Activated CD4-positive, alpha-beta T cell treated with anti-CD3 and anti-CD28 coated beads, Interleukin-2, amount 10 ng/mL, durations not matched to agents 24 days and 14 days (primary cell): Measurements from ENCODE around the gene MGRN1. TPM values are rescaled to one million over a fixed set of nuclear protein-coding genes. Genes with fewer than 3 reads are reported as not detected.

Source experiments
- DNase-seq: peaks from one replicate; pipeline ENCODE4 v3.0.0; 2022
- H3K27ac Mint-ChIP-seq: one replicate; pipeline ENCODE4 v1.8.0; 2022; ENCODE audit warnings: mild to moderate bottlenecking, mixed read lengths
- H3K27me3 Mint-ChIP-seq: one replicate; pipeline ENCODE4 v1.8.0; 2022; ENCODE audit warnings: mixed read lengths
- H3K36me3 Mint-ChIP-seq: one replicate; pipeline ENCODE4 v1.8.0; 2022; ENCODE audit warnings: low read depth, mild to moderate bottlenecking, mixed read lengths
- H3K4me1 Mint-ChIP-seq: one replicate; pipeline ENCODE4 v1.8.0; 2021; ENCODE audit warnings: mixed read lengths
- H3K4me3 Mint-ChIP-seq: one replicate; pipeline ENCODE4 v1.8.0; 2022; ENCODE audit warnings: mild to moderate bottlenecking, moderate library complexity, mixed read lengths
- H3K9me3 Mint-ChIP-seq: one replicate; pipeline ENCODE4 v1.8.0; 2021; ENCODE audit warnings: mixed read lengths
- intact Hi-C: fragments of 100-400 bp; cut with micrococcal nuclease; formaldehyde crosslinking; loops from one replicate; pipeline ENCODE4 v1.15.1; 2023
- total RNA-seq: library from RNA; stranded (reverse); gene quantifications from 2 replicates; pipeline ENCODE4 v1.2.3, GENCODE V29; 2022

MGRN1 gene
- total RNA-seq, 1 donor from 2014 or later, result 103 TPM

GRCh38 chr16:4675864-4676786 lies 51.5 kb downstream of the MGRN1 start:
- peak overlapping the region; percentile 99 for H3K27ac Mint-ChIP-seq
- intact Hi-C loops, result loop anchor here (1.0 to 2.0 kb wide), 3 partner anchors 11 to 17 kb away; partner anchors contain the start of gene NUDT16L1
- no peaks in the 10 kb centered on the region for H3K9me3 Mint-ChIP-seq
- peak overlapping the region; percentile 85 for H3K4me3 Mint-ChIP-seq
- H3K36me3 Mint-ChIP-seq, result peaks cover 29% of the 10 kb centered on the region
- H3K4me1 Mint-ChIP-seq, result peaks cover 26% of the 10 kb centered on the region
- no peaks in the 10 kb centered on the region for H3K27me3 Mint-ChIP-seq
- DNase-seq, result peak; percentile 93

- Mint-ChIP-seq H3K4me3 (peak overlapping the region; percentile 85), H3K9me3 (no peaks in the 10 kb centered on the region), H3K36me3 (peaks cover 31% of the 10 kb centered on the region), H3K27ac (peak overlapping the region; percentile 99), H3K4me1 (peaks cover 26% of the 10 kb centered on the region), H3K27me3 (no peaks in the 10 kb centered on the region)
- peak; percentile 69 for DNase-seq
- intact Hi-C loops, result loop anchor here (1.0 to 2.0 kb wide), 3 partner anchors 12 to 16 kb away; partner anchors contain the start of gene NUDT16L1
Measured at GRCh38 chr16:4676831-4677230, 52.2 kb downstream of the MGRN1 start.

GRCh38 chr16:4677390-4677789 lies 52.8 kb downstream of the MGRN1 start:
- Mint-ChIP-seq H3K27ac (peak overlapping the region; percentile 99), H3K36me3 (peaks cover 29% of the 10 kb centered on the region), H3K27me3 (no peaks in the 10 kb centered on the region), H3K9me3 (no peaks in the 10 kb centered on the region), H3K4me1 (peaks cover 26% of the 10 kb centered on the region), H3K4me3 (peak overlapping the region; percentile 85)
- no peak for DNase-seq
- intact Hi-C loops, result loop anchor here (2.0 kb wide), 1 partner anchor 17 kb away; no protein-coding TSS in a partner anchor

- DNase-seq, result no peak
- peaks cover 26% of the 10 kb centered on the region for H3K4me1 Mint-ChIP-seq
- H3K9me3 Mint-ChIP-seq, result no peaks in the 10 kb centered on the region
- intact Hi-C loops, result loop anchor here (2.0 kb wide), 1 partner anchor 17 kb away; no protein-coding TSS in a partner anchor
- H3K27me3 Mint-ChIP-seq, result no peaks in the 10 kb centered on the region
- no peak overlapping the region for H3K4me3 Mint-ChIP-seq
- H3K36me3 Mint-ChIP-seq, result peaks cover 29% of the 10 kb centered on the region
- peak overlapping the region; percentile 73 for H3K27ac Mint-ChIP-seq
Measured at GRCh38 chr16:4677994-4678393, 53.4 kb downstream of the MGRN1 start.

- Mint-ChIP-seq H3K27me3 (no peaks in the 10 kb centered on the region), H3K4me3 (no peak overlapping the region), H3K9me3 (no peaks in the 10 kb centered on the region), H3K27ac (peak overlapping the region; percentile 73), H3K36me3 (peaks cover 30% of the 10 kb centered on the region), H3K4me1 (peaks cover 26% of the 10 kb centered on the region)
- intact Hi-C loops, result no loop called here
- no peak for DNase-seq
Measured at GRCh38 chr16:4678596-4678995, 54.0 kb downstream of the MGRN1 start.

- H3K27ac Mint-ChIP-seq, result no peak overlapping the region
- no peaks in the 10 kb centered on the region for H3K9me3 Mint-ChIP-seq
- DNase-seq, result no peak
- no peak overlapping the region for H3K4me3 Mint-ChIP-seq
- intact Hi-C loops, result no loop called here
- H3K4me1 Mint-ChIP-seq, result peaks cover 24% of the 10 kb centered on the region
- H3K27me3 Mint-ChIP-seq, result no peaks in the 10 kb centered on the region
- H3K36me3 Mint-ChIP-seq, result peaks cover 26% of the 10 kb centered on the region
Measured at GRCh38 chr16:4679156-4679849, 54.7 kb downstream of the MGRN1 start.

GRCh38 chr16:4679850-4680636 lies 55.4 kb downstream of the MGRN1 start:
- H3K4me3 Mint-ChIP-seq, result no peak overlapping the region
- H3K4me1 Mint-ChIP-seq, result peaks cover 24% of the 10 kb centered on the region
- H3K27ac Mint-ChIP-seq, result no peak overlapping the region
- H3K36me3 Mint-ChIP-seq, result peaks cover 29% of the 10 kb centered on the region
- no peaks in the 10 kb centered on the region for H3K27me3 Mint-ChIP-seq
- peak; percentile 67 for DNase-seq
- no peaks in the 10 kb centered on the region for H3K9me3 Mint-ChIP-seq
- intact Hi-C loops, result no loop called here

- intact Hi-C loops, result no loop called here
- peak overlapping the region; percentile 68 for H3K27ac Mint-ChIP-seq
- H3K27me3 Mint-ChIP-seq, result no peaks in the 10 kb centered on the region
- no peak overlapping the region for H3K4me3 Mint-ChIP-seq
- peaks cover 29% of the 10 kb centered on the region for H3K36me3 Mint-ChIP-seq
- H3K9me3 Mint-ChIP-seq, result no peaks in the 10 kb centered on the region
- DNase-seq, result no peak
- peaks cover 20% of the 10 kb centered on the region for H3K4me1 Mint-ChIP-seq
Measured at GRCh38 chr16:4680673-4681470, 56.2 kb downstream of the MGRN1 start.

- H3K4me3 Mint-ChIP-seq, result no peak overlapping the region
- H3K36me3 Mint-ChIP-seq, result peaks cover 22% of the 10 kb centered on the region
- H3K4me1 Mint-ChIP-seq, result peaks cover 13% of the 10 kb centered on the region
- peak overlapping the region; percentile 34 for H3K27ac Mint-ChIP-seq
- H3K9me3 Mint-ChIP-seq, result no peaks in the 10 kb centered on the region
- intact Hi-C loops, result no loop called here
- DNase-seq, result peak; percentile 66
- no peaks in the 10 kb centered on the region for H3K27me3 Mint-ChIP-seq
Measured at GRCh38 chr16:4681471-4682083, 57.0 kb downstream of the MGRN1 start.

- DNase-seq, result no peak
- Mint-ChIP-seq H3K4me3 (no peak overlapping the region), H3K36me3 (peaks cover 20% of the 10 kb centered on the region), H3K9me3 (no peaks in the 10 kb centered on the region), H3K27me3 (no peaks in the 10 kb centered on the region), H3K4me1 (peaks cover 7% of the 10 kb centered on the region), H3K27ac (no peak overlapping the region)
- intact Hi-C loops, result no loop called here
Measured at GRCh38 chr16:4682084-4682591, 57.5 kb downstream of the MGRN1 start.

GRCh38 chr16:4682616-4683254 lies 58.1 kb downstream of the MGRN1 start:
- intact Hi-C loops, result no loop called here
- no peaks in the 10 kb centered on the region for H3K9me3 Mint-ChIP-seq
- no peaks in the 10 kb centered on the region for H3K27me3 Mint-ChIP-seq
- H3K27ac Mint-ChIP-seq, result peak overlapping the region; percentile 4
- DNase-seq, result peak; percentile 79
- H3K4me1 Mint-ChIP-seq, result peaks cover 7% of the 10 kb centered on the region
- peaks cover 20% of the 10 kb centered on the region for H3K36me3 Mint-ChIP-seq
- no peak overlapping the region for H3K4me3 Mint-ChIP-seq
